HG02938 (cell line): Measurements from ENCODE around the gene PEAK3.

Experiments used
- ATAC-seq: cut with Tn5 transposase; IDR thresholded peaks from one replicate; pipeline ENCODE4 v1.9.1; 2021; ENCODE audit warnings: mild to moderate bottlenecking, moderate library complexity; ENCODE audit not compliant: unreplicated experiment

Gene PEAK3

DNA sequence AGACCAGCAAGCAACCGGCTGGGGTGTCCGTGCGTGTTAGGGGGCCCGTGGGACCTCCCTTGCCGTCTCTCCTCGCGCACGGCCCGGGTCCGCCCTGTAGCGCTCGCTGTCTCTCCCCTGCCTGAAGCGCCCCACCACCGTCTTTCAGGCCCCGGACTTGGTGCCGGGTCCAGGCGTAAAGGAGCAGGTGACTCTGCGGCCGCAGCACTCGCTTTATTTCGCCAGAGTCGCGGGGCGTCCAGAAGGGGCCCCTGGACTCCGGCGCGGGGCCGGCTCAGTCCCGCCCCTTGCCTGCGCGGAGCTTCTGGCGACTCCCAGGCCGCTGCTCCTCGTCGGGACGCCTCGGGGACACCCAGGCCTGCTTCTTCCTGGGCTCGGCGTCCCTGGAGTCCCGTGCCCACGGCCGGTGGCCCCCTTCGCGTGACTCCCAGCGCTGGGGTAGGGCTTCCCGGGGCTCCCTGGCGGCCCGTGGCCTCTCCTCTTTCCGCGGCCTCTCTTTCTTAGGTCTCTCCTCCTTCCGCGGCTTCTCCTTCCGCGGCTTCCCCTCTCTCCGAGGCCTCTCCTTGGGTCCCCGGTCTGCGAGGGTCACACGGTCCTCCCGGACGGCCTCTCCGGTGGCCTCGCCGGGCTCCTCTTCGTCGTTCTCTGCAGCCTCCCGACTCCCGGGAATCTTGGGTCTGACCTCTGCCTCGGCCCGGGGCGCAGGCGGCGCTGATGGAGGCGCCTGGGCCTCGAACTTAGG is 29.7 kb downstream of the PEAK3 start:
- no peak for ATAC-seq

DNA sequence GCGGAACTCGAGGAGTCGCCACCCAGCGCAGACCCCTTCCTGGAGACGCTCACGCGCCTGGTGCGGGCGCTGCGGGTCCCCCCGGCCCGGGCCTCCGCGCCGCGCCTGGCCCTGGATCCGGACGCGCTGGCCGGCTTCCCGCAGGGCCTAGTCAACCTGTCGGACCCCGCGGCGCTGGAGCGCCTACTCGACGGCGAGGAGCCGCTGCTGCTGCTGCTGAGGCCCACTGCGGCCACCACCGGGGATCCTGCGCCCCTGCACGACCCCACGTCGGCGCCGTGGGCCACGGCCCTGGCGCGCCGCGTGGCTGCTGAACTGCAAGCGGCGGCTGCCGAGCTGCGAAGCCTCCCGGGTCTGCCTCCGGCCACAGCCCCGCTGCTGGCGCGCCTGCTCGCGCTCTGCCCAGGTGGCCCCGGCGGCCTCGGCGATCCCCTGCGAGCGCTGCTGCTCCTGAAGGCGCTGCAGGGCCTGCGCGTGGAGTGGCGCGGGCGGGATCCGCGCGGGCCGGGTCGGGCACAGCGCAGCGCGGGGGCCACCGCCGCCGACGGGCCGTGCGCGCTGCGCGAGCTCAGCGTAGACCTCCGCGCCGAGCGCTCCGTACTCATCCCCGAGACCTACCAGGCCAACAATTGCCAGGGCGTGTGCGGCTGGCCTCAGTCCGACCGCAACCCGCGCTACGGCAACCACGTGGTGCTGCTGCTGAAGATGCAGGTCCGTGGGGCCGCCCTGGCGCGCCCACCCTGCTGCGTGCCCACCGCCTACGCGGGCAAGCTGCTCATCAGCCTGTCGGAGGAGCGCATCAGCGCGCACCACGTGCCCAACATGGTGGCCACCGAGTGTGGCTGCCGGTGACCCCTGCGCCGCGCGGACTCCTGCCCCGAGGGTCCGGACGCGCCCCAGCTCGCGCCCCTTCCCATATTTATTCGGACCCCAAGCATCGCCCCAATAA is 30.6 kb downstream of the PEAK3 start:
- no peak for ATAC-seq

GRCh38 chr19:2250766-2251105 is 31.2 kb downstream of the PEAK3 start:
- no peak for ATAC-seq

DNA sequence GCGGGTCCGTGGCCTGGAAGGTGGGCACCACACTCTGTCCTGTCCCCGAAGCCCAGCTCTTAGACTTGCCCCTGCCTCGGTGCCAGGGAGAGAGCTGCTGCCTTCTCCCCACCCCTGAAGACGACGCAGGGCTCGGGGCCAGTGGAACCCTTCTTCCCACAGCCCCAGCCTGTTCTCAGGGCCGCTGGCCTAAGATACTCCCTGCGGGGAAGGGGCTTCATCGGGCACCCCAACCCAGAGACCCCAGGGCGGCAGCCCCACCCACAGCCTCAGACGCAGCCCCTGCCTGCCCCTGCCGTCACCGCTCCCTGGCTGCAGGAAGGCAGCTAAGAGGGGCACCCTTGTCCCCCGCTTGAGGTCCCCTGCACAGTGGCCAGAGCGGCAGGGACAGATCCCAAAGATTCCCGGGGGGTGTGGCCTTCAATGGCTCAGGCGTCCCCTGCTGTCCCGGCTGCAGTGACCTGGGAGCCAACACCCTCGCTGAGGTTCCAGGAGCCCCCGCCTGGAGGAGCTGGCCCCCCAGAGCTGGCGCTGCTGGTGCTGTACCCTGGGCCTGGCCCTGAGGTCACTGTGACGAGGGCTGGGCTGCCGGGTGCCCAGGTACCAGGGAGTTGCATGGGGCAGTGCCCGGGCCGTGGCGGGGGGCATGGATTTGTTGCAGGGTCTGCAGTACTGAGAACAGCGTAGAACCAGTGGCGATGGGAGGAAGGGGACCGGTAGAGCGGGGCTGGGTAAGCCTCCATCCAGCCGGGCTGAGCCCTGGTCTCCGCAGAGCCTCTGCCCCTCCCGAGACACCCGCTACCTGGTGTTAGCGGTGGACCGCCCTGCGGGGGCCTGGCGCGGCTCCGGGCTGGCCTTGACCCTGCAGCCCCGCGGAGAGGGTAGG is 31.9 kb downstream of the PEAK3 start:
- ATAC-seq: no peak

DNA sequence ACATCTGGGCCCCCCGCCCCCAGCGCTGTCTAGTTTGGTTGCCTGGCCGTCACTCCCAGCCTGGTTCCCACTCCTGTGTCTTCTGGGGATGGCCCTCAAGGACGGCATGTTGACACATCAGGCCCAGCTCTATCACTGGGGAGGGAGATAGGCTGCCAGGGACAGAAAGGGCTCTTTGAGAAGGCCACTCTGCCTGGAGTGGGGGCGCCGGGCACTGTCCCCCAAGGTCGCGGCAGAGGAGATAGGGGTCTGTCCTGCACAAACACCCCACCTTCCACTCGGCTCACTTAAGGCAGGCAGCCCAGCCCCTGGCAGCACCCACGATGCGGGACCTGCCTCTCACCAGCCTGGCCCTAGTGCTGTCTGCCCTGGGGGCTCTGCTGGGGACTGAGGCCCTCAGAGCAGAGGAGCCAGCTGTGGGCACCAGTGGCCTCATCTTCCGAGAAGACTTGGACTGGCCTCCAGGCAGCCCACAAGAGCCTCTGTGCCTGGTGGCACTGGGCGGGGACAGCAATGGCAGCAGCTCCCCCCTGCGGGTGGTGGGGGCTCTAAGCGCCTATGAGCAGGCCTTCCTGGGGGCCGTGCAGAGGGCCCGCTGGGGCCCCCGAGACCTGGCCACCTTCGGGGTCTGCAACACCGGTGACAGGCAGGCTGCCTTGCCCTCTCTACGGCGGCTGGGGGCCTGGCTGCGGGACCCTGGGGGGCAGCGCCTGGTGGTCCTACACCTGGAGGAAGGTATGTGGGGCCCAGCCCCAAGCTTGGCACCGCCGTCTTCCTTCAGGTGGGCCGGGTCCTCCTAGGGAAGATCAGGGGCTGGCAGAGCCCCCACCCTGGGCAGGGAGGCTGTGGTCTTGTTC is 32.7 kb downstream of the PEAK3 start, which contains the start of gene AMH:
TSS of gene AMH (plus strand) at position 314 of the 857 bp plus-strand sequence. CDS start at position 324, 10 bp downstream.
- no peak for ATAC-seq

DNA sequence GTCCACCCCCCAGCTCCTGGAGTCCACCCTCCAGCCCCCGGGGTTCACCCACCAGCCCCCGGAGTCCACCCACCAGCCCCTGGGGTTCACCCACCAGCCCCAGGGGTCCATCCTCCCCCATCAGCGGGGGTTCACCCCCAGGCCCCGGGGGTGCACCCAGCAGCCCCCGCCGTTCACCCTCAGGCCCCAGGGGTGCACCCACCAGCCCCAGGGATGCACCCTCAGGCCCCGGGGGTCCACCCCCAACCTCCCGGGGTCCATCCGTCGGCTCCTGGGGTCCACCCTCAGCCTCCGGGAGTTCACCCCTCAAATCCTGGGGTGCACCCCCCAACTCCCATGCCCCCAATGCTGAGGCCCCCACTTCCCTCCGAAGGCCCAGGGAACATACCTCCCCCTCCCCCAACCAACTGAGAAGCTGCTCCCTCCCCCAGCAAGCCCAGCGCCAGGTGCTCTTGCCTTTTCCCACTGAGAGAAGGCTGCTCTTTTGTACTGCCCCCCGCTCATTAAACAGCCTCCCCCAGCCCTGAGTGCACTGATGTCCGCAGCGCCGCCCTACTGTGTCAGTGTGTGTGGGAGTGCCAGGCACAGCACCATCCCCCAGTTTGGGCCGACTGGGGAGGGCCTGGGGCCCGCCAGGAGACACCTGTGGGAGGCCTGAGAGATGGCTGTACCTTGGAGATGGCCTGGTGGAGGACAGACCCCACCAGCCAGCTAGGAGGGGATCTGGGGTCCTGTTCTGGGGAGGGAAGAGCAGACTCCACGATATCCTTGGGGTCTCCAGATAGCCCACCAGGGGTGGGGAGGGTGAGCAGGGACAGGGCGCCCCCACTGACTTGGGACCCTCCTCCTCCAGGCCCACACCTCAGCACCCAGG is 33.6 kb downstream of the PEAK3 start:
- ATAC-seq: no peak

DNA sequence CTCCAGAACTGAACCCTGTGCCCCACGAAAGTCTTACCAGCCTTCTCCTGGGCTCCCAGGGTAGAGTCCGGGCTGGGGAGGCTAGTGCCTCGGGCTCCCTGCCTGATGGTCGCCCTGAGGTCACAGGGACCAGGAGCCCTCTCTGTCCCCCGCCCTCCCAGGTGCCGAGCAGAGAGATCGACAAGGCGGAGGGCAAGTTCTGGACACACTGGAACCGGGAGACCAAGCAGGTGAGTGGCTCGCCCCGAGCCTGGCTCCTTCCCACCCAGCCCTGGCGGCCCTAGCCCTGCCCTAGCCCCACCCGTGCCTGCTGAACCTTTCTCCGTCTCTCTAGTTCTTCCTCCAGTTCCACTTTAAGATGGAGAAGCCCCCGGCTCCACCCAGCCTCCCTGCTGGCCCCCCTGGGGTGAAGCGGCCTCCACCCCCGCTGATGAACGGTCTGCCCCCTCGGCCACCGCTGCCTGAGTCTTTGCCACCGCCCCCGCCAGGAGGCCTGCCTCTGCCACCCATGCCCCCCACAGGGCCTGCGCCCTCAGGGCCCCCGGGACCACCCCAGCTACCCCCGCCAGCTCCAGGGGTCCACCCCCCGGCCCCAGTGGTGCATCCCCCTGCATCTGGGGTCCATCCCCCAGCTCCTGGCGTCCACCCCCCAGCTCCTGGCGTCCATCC is 34.4 kb downstream of the PEAK3 start:
- no peak for ATAC-seq

GRCh38 chr19:2246801-2247361 is 35.1 kb downstream of the PEAK3 start:
- ATAC-seq: no peak

DNA sequence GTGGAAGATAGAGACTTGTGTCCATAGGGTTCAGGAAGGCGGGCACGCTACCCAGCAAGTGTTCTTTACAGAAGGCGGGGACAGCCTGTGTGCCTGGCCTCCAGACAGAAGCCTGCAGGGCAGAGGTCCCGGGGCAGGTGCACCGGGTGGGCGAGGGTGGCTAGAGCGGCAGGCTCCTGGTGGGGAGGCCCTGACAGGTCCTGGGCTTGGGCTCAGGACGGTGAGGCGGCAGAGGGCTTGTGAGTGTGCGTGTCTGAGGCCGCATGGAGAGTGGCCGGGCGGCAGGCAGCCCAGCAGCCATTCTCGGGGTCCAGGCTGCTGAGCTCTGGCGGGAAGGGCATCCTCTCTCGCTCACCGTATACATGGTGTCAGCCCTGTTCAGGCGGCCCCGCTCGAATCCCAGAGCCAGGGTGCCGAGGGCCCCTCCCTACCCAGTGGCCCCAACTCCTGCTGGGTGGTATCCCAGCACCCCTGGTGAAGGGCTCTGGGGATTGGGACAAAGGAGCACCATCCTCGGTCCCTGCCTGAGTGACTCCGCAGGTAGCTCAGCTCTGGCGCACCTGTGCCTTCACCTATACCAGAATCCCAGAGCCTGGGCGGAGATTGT is 35.9 kb downstream of the PEAK3 start:
- no peak for ATAC-seq

- ATAC-seq: no peak
Observed at GRCh38 chr19:2245273-2245672, 36.7 kb downstream of the PEAK3 start.

GRCh38 chr19:2244486-2244885 is 37.5 kb downstream of the PEAK3 start:
- no peak for ATAC-seq

GRCh38 chr19:2244125-2244411 is 37.9 kb downstream of the PEAK3 start:
- no peak for ATAC-seq

DNA sequence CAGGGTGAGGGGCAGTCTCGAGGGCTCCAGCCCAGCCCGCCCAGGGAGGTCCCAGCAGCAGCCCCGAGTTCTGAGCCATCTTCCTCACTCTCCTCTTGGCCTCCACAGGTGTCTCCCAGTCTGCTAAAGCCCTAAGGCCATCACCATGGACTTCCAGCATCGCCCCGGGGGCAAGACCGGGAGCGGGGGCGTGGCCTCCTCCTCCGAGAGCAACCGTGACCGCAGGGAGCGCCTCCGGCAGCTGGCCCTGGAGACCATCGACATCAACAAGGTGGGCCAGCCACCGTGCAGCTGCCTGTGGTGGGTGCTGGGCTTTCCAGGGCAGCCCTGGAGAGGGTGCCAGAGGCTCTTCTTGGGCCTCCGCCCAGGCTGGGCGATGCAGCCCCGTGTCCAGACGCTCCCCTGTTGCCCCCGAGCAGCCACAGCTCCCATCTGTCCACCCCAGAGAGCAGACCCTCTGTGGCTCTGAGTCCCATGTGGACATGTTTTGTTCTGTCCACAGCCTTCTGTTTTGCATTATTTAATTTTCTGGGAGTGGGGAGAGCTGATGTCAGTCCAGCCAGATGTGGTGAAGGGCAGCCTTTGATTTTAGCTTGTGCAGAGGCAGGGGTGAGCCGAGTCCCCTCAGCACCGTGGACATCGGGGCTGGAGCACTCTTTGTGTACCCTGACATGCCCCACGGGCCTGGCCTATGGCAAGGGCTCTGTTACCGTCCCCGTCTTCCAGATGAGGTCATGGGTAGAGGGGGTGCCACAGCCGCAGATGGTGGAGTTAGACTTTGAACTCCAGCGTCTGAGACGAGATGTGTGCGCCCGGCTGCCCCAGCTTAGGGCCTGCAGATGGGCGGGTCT is 38.5 kb downstream of the PEAK3 start:
- no peak for ATAC-seq

GRCh38 chr19:2242816-2243215 is 39.2 kb downstream of the PEAK3 start:
- no peak for ATAC-seq

GRCh38 chr19:2242092-2242537 is 39.9 kb downstream of the PEAK3 start:
- no peak for ATAC-seq

- ATAC-seq: no peak
Observed at GRCh38 chr19:2240881-2241760, 40.9 kb downstream of the PEAK3 start.
